ENCODE results near the gene SEC62.

Gene SEC62

GRCh38 chr3:169966428-169966950 is at the start of gene SEC62:
Gene SEC62 (plus strand): TSS chr3:169966807. CDS start chr3:169966823, 16 bp downstream.
- peak; percentile 79 for DNase-seq

GRCh38 chr3:169923189-169923588 is 43.4 kb upstream of the SEC62 start:
- DNase-seq, result no peak

- DNase-seq, result no peak
Measured at GRCh38 chr3:169923831-169924230, 42.8 kb upstream of the SEC62 start.

GRCh38 chr3:169929830-169930519 is 36.6 kb upstream of the SEC62 start:
- DNase-seq, result no peak

GRCh38 chr3:169930843-169931242 is 35.8 kb upstream of the SEC62 start:
- DNase-seq, result no peak

- DNase-seq, result no peak
Measured at GRCh38 chr3:169931747-169932520, 34.7 kb upstream of the SEC62 start.

GRCh38 chr3:169939320-169939719 is 27.3 kb upstream of the SEC62 start:
- no peak for DNase-seq

- DNase-seq, result no peak
Measured at GRCh38 chr3:169939751-169940150, 26.9 kb upstream of the SEC62 start.

- no peak for DNase-seq
Measured at GRCh38 chr3:169940470-169941181, 26.0 kb upstream of the SEC62 start.

GRCh38 chr3:169945313-169945712 is 21.3 kb upstream of the SEC62 start:
- no peak for DNase-seq

- DNase-seq, result no peak
Measured at GRCh38 chr3:169946336-169946735, 20.3 kb upstream of the SEC62 start.

GRCh38 chr3:169948559-169949448 is 17.8 kb upstream of the SEC62 start:
- DNase-seq, result no peak

GRCh38 chr3:169952045-169952444 is 14.6 kb upstream of the SEC62 start:
- no peak for DNase-seq

- no peak for DNase-seq
Measured at GRCh38 chr3:169953462-169954141, 13.0 kb upstream of the SEC62 start.

GRCh38 chr3:169954142-169954756 is 12.4 kb upstream of the SEC62 start:
- no peak for DNase-seq

- no peak for DNase-seq
Measured at GRCh38 chr3:169955406-169955805, 11.2 kb upstream of the SEC62 start.

- no peak for DNase-seq
Measured at GRCh38 chr3:169964176-169964575, 2.4 kb upstream of the SEC62 start.

- no peak for DNase-seq
Measured at GRCh38 chr3:169965562-169966427, 812 bp upstream of the SEC62 start.

GRCh38 chr3:169966951-169967915 is 626 bp downstream of the SEC62 start:
- DNase-seq, result no peak

Data from amniotic stem cell (primary cell).